Coronary artery (tissue), 2 donors: ENCODE results near the gene CD200.

Experiments used
- DNase-seq: peaks from one replicate; pipeline ENCODE4 v3.0.0-alpha.2; 2017; ENCODE audit warnings: low spot score
- H3K27ac ChIP-seq, 2 donors: fragments of 200-600 bp; sonication (generic); one replicate each; pipeline ENCODE4 v1.5.1; 2016 to 2019
- H3K4me3 ChIP-seq: fragments of 200-600 bp; sonication (generic); 2 replicates; pipeline ENCODE4 v1.5.1; 2016; ENCODE audit warnings: mild to moderate bottlenecking, moderate library complexity
- TF ChIP-seq, protein P1 (sequence below): fragments of 200-600 bp; sonication (generic); IDR thresholded peaks from one replicate; pipeline ENCODE4 v1.5.1; 2019; ENCODE audit warnings: antibody characterized with exemption

The CD200 gene

GRCh38 chr3:112350018-112350810 is 17.3 kb downstream of the CD200 start:
- H3K27ac ChIP-seq, result no peak overlapping the region
- H3K4me3 ChIP-seq, result no peak overlapping the region
- TF ChIP-seq, protein P1, sequence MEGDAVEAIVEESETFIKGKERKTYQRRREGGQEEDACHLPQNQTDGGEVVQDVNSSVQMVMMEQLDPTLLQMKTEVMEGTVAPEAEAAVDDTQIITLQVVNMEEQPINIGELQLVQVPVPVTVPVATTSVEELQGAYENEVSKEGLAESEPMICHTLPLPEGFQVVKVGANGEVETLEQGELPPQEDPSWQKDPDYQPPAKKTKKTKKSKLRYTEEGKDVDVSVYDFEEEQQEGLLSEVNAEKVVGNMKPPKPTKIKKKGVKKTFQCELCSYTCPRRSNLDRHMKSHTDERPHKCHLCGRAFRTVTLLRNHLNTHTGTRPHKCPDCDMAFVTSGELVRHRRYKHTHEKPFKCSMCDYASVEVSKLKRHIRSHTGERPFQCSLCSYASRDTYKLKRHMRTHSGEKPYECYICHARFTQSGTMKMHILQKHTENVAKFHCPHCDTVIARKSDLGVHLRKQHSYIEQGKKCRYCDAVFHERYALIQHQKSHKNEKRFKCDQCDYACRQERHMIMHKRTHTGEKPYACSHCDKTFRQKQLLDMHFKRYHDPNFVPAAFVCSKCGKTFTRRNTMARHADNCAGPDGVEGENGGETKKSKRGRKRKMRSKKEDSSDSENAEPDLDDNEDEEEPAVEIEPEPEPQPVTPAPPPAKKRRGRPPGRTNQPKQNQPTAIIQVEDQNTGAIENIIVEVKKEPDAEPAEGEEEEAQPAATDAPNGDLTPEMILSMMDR, result no peak
- no peak for DNase-seq

GRCh38 chr3:112351036-112351435 is 18.1 kb downstream of the CD200 start:
- Histone ChIP-seq H3K4me3 (no peak overlapping the region), H3K27ac (no peak overlapping the region)
- DNase-seq, result no peak
- TF ChIP-seq, protein P1, result no peak

DNA sequence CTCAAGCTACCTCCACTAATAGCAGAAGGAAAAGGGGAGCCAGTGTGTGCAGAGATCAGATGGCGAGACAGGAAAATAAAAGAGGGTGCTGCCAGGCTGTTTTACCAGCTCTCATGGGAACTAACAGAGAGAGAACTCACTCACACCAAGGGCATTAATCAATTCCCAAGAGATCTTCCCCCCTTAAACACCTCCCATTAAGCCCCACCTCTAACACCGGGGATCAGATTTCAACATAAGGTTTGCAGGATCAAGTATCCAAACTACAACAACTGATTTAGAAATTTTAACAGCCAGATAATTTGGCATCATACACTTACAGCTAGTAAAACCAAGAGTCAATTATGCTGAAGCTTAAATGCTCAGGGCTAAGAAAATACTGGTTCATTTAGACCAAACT is 18.9 kb downstream of the CD200 start:
- H3K4me3 ChIP-seq, result no peak overlapping the region
- peak overlapping the region in 1 of 2 donors; percentile 1 for H3K27ac ChIP-seq
- DNase-seq, result no peak
- TF ChIP-seq, protein P1, result no peak

- TF ChIP-seq, protein P1, result no peak
- H3K27ac ChIP-seq, result no peak overlapping the region
- no peak overlapping the region for H3K4me3 ChIP-seq
- no peak for DNase-seq
Observed at GRCh38 chr3:112352720-112353119, 19.8 kb downstream of the CD200 start.

DNA sequence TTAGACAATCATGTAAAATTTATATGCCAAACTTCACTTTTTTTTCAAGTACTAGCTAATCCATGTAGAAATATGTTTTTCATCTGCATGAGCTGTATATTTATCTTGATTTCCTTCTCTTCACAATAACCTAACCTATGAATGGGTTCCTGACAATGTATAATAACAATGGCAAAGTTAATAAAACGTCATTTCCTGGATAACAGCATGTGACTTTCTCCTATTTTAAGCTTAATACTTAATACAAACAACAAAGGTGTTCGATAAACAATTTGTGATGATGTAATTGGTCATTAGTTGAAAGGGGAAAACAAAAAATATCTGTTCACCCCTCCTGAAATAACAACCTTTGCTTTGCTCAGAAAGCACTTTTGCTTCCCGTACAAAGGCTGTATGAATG is 20.4 kb downstream of the CD200 start:
- TF ChIP-seq, protein P1, result no peak
- no peak overlapping the region for H3K4me3 ChIP-seq
- no peak overlapping the region for H3K27ac ChIP-seq
- no peak for DNase-seq

GRCh38 chr3:112354642-112355306 is 21.8 kb downstream of the CD200 start:
- peak overlapping the region in 1 of 2 donors; percentile 15 for H3K27ac ChIP-seq

More at GRCh38 chr3:112354642-112355306, 21.8 kb downstream of the CD200 start:
- no peak overlapping the region for H3K4me3 ChIP-seq
- TF ChIP-seq, protein P1, result no peak
- no peak for DNase-seq
